ENCODE results near the gene ZSCAN20.

The ZSCAN20 gene

DNA sequence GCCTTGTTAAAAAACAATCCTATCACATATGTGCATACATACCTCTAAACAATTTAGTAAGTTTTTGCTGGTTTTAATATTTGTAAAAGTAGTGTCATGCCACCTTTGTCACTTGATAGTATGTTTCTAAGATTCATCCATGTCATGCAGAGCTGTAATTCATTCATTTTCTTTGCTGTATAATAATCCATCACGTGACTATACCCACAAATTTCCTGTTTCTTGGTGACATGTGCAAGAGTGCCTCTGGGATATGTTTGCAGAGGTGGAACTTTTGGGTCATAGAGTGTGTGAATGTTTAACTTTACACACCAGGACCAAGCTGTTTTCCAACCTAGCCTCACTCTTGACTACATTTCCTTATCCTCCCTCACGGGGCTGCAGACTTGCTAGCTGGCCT, 62.9 kb downstream of the ZSCAN20 start:
- ATAC-seq, result no peak
- TF ChIP-seq, protein P1, sequence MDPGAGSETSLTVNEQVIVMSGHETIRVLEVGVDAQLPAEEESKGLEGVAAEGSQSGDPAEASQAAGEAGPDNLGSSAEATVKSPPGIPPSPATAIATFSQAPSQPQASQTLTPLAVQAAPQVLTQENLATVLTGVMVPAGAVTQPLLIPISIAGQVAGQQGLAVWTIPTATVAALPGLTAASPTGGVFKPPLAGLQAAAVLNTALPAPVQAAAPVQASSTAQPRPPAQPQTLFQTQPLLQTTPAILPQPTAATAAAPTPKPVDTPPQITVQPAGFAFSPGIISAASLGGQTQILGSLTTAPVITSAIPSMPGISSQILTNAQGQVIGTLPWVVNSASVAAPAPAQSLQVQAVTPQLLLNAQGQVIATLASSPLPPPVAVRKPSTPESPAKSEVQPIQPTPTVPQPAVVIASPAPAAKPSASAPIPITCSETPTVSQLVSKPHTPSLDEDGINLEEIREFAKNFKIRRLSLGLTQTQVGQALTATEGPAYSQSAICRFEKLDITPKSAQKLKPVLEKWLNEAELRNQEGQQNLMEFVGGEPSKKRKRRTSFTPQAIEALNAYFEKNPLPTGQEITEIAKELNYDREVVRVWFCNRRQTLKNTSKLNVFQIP (CRISPR knock-in tag; IDR thresholded peaks at IDR 0.05; ENCODE audit: borderline replicate concordance, low read depth), result no peak
- no peak for TF ChIP-seq ZFP3 (CRISPR knock-in tag; IDR thresholded peaks at IDR 0.05)
- TF ChIP-seq PPARA (CRISPR knock-in tag; IDR thresholded peaks at IDR 0.05; ENCODE audit: borderline replicate concordance), result no peak
- TF ChIP-seq ARNTL (CRISPR knock-in tag; IDR thresholded peaks at IDR 0.05; ENCODE audit: borderline replicate concordance, low read depth), result no peak
- TF ChIP-seq TOX (CRISPR knock-in tag; IDR thresholded peaks at IDR 0.05; ENCODE audit: borderline replicate concordance), result no peak
- TF ChIP-seq ESRRG (CRISPR knock-in tag; IDR thresholded peaks at IDR 0.05), result no peak
- TF ChIP-seq, protein P2, sequence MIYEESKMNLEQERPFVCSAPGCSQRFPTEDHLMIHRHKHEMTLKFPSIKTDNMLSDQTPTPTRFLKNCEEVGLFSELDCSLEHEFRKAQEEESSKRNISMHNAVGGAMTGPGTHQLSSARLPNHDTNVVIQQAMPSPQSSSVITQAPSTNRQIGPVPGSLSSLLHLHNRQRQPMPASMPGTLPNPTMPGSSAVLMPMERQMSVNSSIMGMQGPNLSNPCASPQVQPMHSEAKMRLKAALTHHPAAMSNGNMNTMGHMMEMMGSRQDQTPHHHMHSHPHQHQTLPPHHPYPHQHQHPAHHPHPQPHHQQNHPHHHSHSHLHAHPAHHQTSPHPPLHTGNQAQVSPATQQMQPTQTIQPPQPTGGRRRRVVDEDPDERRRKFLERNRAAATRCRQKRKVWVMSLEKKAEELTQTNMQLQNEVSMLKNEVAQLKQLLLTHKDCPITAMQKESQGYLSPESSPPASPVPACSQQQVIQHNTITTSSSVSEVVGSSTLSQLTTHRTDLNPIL (CRISPR knock-in tag; IDR thresholded peaks at IDR 0.05; ENCODE audit: low read depth), result no peak
- no peak for TF ChIP-seq ZFP30 (CRISPR knock-in tag; IDR thresholded peaks at IDR 0.05)
- no peak for TF ChIP-seq TCF4 (CRISPR knock-in tag; IDR thresholded peaks at IDR 0.05; ENCODE audit: borderline replicate concordance)
- no peak for TF ChIP-seq ZNF565 (CRISPR knock-in tag; conservative IDR thresholded peaks at IDR 0.05; ENCODE audit: low read depth)
- TF ChIP-seq, protein P3, sequence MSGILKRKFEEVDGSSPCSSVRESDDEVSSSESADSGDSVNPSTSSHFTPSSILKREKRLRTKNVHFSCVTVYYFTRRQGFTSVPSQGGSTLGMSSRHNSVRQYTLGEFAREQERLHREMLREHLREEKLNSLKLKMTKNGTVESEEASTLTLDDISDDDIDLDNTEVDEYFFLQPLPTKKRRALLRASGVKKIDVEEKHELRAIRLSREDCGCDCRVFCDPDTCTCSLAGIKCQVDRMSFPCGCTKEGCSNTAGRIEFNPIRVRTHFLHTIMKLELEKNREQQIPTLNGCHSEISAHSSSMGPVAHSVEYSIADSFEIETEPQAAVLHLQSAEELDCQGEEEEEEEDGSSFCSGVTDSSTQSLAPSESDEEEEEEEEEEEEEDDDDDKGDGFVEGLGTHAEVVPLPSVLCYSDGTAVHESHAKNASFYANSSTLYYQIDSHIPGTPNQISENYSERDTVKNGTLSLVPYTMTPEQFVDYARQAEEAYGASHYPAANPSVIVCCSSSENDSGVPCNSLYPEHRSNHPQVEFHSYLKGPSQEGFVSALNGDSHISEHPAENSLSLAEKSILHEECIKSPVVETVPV (CRISPR knock-in tag; IDR thresholded peaks at IDR 0.05), result no peak
- TF ChIP-seq GLIS3 (CRISPR knock-in tag; IDR thresholded peaks at IDR 0.05), result no peak
- no peak for TF ChIP-seq ZNF70 (CRISPR knock-in tag; IDR thresholded peaks at IDR 0.05)
- TF ChIP-seq OSR1 (CRISPR knock-in tag; IDR thresholded peaks at IDR 0.05), result no peak
- TF ChIP-seq, protein P4, sequence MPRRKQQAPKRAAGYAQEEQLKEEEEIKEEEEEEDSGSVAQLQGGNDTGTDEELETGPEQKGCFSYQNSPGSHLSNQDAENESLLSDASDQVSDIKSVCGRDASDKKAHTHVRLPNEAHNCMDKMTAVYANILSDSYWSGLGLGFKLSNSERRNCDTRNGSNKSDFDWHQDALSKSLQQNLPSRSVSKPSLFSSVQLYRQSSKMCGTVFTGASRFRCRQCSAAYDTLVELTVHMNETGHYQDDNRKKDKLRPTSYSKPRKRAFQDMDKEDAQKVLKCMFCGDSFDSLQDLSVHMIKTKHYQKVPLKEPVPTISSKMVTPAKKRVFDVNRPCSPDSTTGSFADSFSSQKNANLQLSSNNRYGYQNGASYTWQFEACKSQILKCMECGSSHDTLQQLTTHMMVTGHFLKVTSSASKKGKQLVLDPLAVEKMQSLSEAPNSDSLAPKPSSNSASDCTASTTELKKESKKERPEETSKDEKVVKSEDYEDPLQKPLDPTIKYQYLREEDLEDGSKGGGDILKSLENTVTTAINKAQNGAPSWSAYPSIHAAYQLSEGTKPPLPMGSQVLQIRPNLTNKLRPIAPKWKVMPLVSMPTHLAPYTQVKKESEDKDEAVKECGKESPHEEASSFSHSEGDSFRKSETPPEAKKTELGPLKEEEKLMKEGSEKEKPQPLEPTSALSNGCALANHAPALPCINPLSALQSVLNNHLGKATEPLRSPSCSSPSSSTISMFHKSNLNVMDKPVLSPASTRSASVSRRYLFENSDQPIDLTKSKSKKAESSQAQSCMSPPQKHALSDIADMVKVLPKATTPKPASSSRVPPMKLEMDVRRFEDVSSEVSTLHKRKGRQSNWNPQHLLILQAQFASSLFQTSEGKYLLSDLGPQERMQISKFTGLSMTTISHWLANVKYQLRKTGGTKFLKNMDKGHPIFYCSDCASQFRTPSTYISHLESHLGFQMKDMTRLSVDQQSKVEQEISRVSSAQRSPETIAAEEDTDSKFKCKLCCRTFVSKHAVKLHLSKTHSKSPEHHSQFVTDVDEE (CRISPR knock-in tag; IDR thresholded peaks at IDR 0.05), result no peak
- TF ChIP-seq RARB (CRISPR knock-in tag; IDR thresholded peaks at IDR 0.05), result no peak
- no peak for TF ChIP-seq BACH2 (CRISPR knock-in tag; IDR thresholded peaks at IDR 0.05; ENCODE audit: borderline replicate concordance)
- TF ChIP-seq CSDC2 (CRISPR knock-in tag; IDR thresholded peaks at IDR 0.05), result no peak

DNA sequence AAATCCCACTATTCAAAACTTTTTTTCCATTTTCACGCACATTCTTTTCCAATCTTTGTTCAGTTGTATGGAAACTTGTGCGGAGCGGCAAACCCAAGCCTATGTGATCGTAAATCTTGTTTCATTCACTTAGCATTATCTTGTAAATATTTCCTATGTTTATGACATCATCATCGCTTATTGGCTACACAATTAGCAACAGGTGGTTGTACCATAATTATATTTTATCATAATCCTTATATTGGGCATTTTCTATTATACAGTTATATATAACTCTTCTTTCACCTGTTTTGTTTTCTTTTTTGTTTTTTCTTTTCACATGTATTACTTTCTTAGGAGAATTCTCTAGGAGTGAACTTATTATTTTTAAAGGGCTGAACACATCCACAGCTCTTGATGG, 65.4 kb downstream of the ZSCAN20 start:
- no peak for ATAC-seq
- TF ChIP-seq CSDC2 (CRISPR knock-in tag; IDR thresholded peaks at IDR 0.05), result no peak

DNA sequence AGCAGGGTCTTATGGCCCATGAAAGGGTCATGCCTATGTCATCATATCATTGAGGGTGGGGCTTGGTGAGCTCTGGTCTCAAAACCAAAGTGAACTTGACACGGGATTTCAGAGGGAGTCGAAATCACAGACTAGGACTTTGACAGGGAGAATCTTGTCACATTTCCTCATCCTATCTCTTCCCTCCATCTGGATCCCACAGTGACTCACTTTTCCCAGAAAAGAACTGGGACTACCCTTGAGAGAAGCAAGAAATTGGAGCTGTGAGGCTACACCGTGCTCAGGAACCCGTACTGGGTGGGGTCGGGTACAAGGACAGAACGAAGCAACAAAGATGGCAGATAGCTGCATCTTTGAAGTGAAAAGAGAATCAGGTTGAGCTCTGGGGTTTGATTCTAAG, 69.5 kb downstream of the ZSCAN20 start:
- ATAC-seq, result no peak
- TF ChIP-seq, protein P4 (CRISPR knock-in tag; IDR thresholded peaks at IDR 0.05), result no peak

Data from SK-N-SH treated with all-trans-retinoic acid at 6 μM for 48 hours (cell line).